Neural crest cell (in vitro differentiated cells): ENCODE results near the gene F2RL1. TPM values are rescaled to one million over a fixed set of nuclear protein-coding genes. Genes with fewer than 3 reads are reported as not detected.

Source experiments
- DNase-seq: peaks from one replicate; pipeline ENCODE4 v3.0.0; 2021; ENCODE audit warnings: low read depth, mixed read lengths, low spot score
- H3K27ac Mint-ChIP-seq: one replicate; pipeline ENCODE4 v1.8.0; 2021; ENCODE audit warnings: mild to moderate bottlenecking, mixed read lengths; ENCODE audit not compliant: unreplicated experiment
- H3K27me3 Mint-ChIP-seq: 2 replicates; pipeline ENCODE4 v1.8.0; 2021; ENCODE audit warnings: low read depth, mild to moderate bottlenecking, mixed read lengths
- H3K36me3 Mint-ChIP-seq: 2 replicates; pipeline ENCODE4 v1.8.0; 2021; ENCODE audit warnings: low read depth, mild to moderate bottlenecking, mixed read lengths
- H3K4me1 Mint-ChIP-seq: 2 replicates; pipeline ENCODE4 v1.8.0; 2021; ENCODE audit warnings: mixed read lengths
- H3K4me3 Mint-ChIP-seq: one replicate; pipeline ENCODE4 v1.8.0; 2021; ENCODE audit warnings: mild to moderate bottlenecking, mixed read lengths
- H3K9me3 Mint-ChIP-seq: 2 replicates; pipeline ENCODE4 v1.8.0; 2021; ENCODE audit warnings: mixed read lengths
- total RNA-seq: library from RNA; stranded (reverse); gene quantifications from 2 replicates; pipeline ENCODE4 v1.2.1, GENCODE V29; 2021
- TF ChIP-seq, protein P1 (sequence below): fragments of 200-600 bp; sonication (generic); conservative IDR thresholded peaks from 2 replicates; pipeline ENCODE4 v1.5.0; 2021; ENCODE audit warnings: antibody characterized with exemption, mild to moderate bottlenecking

F2RL1 gene
- total RNA-seq, 1 donor from 2014 or later, result 0.30 TPM

DNA sequence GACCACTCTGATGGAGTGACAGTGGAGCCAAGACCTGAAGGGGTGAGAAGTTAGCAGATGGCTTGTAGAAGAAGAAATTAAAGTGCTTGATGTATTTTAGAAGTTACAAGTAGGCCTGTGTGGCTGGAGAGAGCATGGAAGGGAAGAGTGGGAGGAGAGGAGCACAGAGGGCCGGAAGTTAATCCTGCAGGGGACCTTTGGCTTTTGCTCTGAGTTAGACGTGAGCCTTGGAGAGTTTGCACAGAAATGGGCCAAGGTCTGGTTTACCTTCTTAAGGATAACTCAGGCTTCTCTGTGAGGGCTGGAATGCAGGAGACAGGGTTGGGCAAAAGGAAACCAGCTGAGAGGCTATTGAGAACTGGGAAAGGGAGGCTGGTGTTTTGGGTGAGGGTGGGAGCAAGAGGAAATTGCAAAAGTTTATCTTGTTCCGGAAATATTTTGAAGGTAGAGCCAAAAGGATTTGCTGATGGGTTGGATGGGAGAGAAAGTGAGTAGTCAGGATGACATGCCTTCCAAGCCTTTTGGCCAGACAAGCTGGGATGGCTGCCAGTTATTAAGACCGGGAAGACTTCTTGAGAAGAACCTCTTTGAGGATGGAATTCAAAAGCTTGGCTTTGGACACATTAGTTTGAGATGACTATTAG, 17.5 kb upstream of the F2RL1 start:
- Mint-ChIP-seq H3K27me3 (peaks cover 3% of the 10 kb centered on the region), H3K36me3 (no peaks in the 10 kb centered on the region), H3K9me3 (no peaks in the 10 kb centered on the region), H3K4me1 (peaks cover 6% of the 10 kb centered on the region), H3K4me3 (no peak overlapping the region), H3K27ac (no peak overlapping the region)
- TF ChIP-seq, protein P1, sequence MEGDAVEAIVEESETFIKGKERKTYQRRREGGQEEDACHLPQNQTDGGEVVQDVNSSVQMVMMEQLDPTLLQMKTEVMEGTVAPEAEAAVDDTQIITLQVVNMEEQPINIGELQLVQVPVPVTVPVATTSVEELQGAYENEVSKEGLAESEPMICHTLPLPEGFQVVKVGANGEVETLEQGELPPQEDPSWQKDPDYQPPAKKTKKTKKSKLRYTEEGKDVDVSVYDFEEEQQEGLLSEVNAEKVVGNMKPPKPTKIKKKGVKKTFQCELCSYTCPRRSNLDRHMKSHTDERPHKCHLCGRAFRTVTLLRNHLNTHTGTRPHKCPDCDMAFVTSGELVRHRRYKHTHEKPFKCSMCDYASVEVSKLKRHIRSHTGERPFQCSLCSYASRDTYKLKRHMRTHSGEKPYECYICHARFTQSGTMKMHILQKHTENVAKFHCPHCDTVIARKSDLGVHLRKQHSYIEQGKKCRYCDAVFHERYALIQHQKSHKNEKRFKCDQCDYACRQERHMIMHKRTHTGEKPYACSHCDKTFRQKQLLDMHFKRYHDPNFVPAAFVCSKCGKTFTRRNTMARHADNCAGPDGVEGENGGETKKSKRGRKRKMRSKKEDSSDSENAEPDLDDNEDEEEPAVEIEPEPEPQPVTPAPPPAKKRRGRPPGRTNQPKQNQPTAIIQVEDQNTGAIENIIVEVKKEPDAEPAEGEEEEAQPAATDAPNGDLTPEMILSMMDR, result no peak
- DNase-seq, result no peak

DNA sequence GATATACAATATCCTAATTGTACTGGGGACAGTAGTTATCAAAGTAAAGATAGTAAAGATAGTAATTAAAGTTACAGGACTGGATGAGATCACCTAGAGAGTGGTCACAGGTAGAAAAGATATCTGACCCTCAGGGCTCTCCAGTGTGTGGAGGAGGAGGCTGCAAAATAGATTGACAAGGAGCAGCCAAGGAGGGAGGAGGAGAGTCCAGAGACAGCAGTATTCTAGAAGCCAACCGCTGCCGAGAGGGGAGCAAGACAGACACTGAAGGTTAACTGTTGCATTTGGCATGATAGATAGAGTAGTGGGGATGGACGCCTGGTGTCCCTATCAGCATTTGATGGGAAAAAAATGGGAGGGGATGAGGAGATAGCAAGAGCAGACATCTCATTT, 17.0 kb upstream of the F2RL1 start:
- TF ChIP-seq, protein P1, result no peak
- H3K27ac Mint-ChIP-seq, result no peak overlapping the region
- peaks cover 9% of the 10 kb centered on the region for H3K4me1 Mint-ChIP-seq
- no peak overlapping the region for H3K4me3 Mint-ChIP-seq
- H3K36me3 Mint-ChIP-seq, result no peaks in the 10 kb centered on the region
- no peak for DNase-seq
- peaks cover 3% of the 10 kb centered on the region for H3K27me3 Mint-ChIP-seq
- H3K9me3 Mint-ChIP-seq, result no peaks in the 10 kb centered on the region

DNA sequence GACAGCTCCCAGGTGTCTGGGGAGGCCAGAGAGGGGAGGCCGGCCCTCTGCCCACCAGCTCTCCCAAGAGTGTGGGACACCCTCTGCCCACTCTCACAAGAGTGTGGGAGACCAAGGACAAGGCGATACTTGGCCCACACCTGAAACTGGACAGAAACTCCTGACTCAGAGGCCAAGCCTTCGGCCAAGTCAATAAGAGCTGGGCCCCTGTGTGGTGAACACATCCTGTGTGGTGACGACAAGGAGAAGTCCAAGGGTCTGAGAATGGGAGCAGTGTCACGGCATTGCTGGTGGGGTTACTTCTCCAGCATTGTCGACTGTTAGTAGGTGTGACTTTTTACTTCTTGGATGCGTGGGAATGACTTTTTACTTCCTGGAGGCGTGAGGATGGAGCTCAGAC, 14.6 kb upstream of the F2RL1 start:
- DNase-seq, result no peak
- no peaks in the 10 kb centered on the region for H3K36me3 Mint-ChIP-seq
- no peak overlapping the region for H3K4me3 Mint-ChIP-seq
- peaks cover 24% of the 10 kb centered on the region for H3K4me1 Mint-ChIP-seq
- H3K9me3 Mint-ChIP-seq, result no peaks in the 10 kb centered on the region
- no peak overlapping the region for H3K27ac Mint-ChIP-seq
- TF ChIP-seq, protein P1, result no peak
- H3K27me3 Mint-ChIP-seq, result peaks cover 15% of the 10 kb centered on the region

DNA sequence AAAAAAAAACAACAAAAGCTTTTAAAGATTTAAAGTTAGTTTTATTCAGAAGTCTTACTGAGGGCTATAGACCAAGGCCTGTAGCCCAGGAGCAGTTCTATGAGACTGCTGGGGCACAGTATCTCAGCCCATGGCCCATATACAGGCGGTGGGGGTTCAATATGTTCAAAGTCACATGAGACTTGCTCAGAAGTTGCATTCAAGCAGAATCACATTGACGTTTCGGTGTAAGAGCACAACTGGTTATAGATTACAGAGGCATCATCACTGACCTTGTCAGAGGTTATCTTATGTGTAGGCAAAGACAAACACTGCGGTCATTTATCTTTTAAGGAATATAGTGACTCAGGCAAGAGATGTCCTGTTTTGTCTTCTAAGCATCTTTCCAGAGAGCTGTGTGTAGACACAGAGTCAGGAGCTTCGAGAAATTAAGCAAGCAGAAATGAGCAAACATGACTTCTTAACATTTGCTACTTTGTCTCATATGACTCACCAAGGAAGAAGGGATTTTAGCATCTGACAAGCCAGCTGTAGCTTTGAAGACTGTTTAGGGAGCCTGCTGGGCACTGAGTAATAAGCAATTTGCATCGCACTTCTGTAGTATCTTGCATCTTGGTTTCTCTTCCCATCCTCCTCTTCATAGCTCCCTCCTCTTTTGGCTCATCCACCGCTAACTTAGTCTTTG, 12.9 kb upstream of the F2RL1 start:
- H3K4me1 Mint-ChIP-seq, result peaks cover 24% of the 10 kb centered on the region
- peaks cover 4% of the 10 kb centered on the region for H3K9me3 Mint-ChIP-seq
- no peak overlapping the region for H3K4me3 Mint-ChIP-seq

DNA sequence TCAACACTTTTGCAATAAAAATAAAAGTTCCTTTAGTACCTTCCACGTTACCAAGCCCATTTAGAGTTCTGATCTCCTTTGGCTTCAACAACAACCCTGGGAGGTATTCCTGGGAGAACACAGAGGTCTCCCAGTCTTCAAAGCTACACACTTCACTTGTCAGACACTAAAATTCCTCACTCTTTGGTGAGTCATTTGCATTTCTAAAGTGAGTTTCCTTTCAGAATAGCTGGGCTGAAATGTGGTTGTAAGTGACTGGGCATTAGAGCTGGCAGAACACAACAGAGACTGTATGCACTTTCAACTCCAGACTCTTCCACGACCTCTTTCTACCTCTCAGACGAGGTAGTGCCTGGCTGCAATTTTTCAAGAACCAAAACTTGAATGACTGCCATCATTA, 11.5 kb upstream of the F2RL1 start:
- H3K9me3 Mint-ChIP-seq, result peaks cover 4% of the 10 kb centered on the region
- peaks cover 24% of the 10 kb centered on the region for H3K4me1 Mint-ChIP-seq
- TF ChIP-seq, protein P1, result no peak
- peaks cover 15% of the 10 kb centered on the region for H3K27me3 Mint-ChIP-seq
- H3K27ac Mint-ChIP-seq, result no peak overlapping the region
- no peak for DNase-seq
- peak overlapping the region; percentile 50 for H3K4me3 Mint-ChIP-seq
- H3K36me3 Mint-ChIP-seq, result peaks cover 8% of the 10 kb centered on the region

More for the DNA sequence above, 12.9 kb upstream of the F2RL1 start:
- DNase-seq, result no peak
- Mint-ChIP-seq H3K36me3 (peaks cover 4% of the 10 kb centered on the region), H3K27ac (no peak overlapping the region), H3K27me3 (peaks cover 15% of the 10 kb centered on the region)
- TF ChIP-seq, protein P1, result no peak
